NCI-H2227 treated with DMSO at 0.1 percent for 48 hours (cell line): ENCODE measurements around the gene EHBP1.
"Not testable (repeated sequence)": the region's sequence is repeated elsewhere in the genome, so short reads cannot be mapped to it uniquely, and the experiment has no call there.

Source experiments
- DNase-seq: peaks from one replicate; lab custom pipeline; 2025; lab: John Stamatoyannopoulos, UW

The EHBP1 gene

GRCh38 chr2:63073994-63074393 is 368.5 kb downstream of the EHBP1 start:
- DNase-seq: no peak

DNA sequence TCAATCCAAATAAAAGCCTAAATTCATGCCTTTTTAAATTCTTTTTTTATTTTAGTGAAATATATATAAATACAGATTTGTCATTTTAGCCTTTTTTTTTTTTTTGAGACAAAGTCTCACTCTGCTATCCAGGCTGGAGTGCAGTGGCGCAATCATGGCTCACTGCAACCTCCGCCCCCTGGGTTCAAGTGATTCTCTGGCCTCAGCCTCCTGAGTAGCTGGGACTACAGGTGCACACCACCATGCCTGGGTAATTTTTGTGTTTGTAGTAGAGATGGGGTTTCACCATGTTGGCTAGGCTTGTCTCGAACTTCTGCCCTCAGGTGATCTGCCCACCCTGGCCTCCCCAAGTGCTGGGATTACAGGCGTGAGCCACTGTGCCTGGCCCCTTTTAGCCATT is 368.9 kb downstream of the EHBP1 start:
- not testable (repeated sequence) for DNase-seq

DNA sequence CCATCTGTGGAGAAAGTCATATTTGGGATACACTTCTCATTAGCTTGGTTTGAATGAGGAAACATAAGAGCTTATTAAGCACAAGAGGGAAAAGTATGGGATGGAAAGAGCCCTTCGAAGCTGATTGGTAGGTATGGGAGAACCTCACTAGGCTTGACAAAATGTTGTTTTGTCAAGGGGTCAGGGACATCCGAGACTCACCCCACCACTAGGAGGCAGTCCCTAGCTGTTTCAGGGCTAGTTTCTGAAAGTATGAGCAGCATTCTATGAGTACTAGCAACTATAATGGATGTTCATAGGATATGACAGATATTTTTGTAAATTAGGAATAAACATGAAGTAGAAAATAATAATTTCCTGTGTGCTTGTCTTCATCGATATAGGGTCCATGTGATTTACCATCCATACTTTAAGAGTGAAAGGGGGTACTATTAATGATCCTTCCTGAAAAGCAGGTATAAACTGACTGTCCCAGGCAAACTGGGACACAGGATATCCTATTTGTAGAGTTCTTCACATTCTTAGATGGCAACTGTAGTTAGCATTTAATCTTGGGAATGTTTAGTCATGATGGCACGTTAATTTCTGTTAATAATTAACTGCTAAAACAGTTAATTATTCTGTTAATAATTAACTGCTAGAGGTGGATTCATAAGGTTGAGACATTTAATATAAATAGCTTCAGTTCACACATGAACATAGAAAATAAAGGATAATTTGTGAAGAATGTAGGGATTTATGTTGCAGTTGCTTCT is 373.5 kb downstream of the EHBP1 start:
- DNase-seq: no peak

DNA sequence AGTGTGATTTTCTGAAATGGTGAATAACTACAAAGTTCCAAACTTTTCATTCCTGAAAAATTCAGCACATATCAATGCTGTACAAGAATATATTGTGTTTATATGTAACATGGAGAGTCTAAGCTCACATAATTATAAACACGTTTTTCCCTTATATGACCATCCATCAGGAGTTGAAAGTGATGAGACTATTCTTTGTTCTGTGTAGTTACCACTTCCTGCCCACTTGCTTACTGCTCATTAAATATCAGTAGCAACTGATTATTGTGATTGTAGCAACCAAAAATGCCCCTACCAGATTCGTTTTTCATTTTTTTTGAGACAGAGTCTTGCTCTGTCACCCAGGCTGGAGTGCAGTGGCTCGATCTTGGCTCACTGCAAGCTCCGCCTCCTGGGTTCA is 375.9 kb downstream of the EHBP1 start:
- DNase-seq: no peak

GRCh38 chr2:63086687-63087086 is 381.2 kb downstream of the EHBP1 start:
- DNase-seq: no peak

DNA sequence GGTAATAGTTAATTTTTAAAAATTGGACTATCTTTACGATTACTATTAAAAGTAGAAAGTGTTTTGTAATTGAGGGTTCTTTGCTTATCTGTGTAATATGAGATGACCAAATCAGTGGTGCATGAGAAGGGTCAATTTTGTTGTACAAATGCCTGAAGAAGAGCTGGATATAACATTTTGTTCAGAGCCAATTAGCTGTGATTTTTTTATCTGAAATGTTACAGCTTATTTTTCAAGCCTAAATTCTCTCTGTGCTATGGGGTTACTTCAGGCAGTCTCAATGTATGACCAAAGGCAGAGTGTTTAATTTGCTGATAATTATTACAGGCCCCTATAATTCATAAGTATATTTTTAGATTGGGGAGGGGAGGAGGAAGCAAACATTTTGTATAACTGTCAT is 386.9 kb downstream of the EHBP1 start:
- no peak for DNase-seq

- DNase-seq: no peak
These were observed 387.3 kb downstream of the EHBP1 start for GRCh38 chr2:63092857-63093256.

- DNase-seq: no peak
These were observed 388.0 kb downstream of the EHBP1 start for GRCh38 chr2:63093502-63093901.
